GM19193 (cell line): ENCODE measurements around the gene CCDC197.

Experiments used
- POLR2A ChIP-seq: IDR thresholded peaks from 4 replicates; pipeline ENCODE4 v1.6.1; 2011; ENCODE audit not compliant: insufficient read depth, insufficient read length; ENCODE audit errors: extremely low read depth

CCDC197 gene

GRCh38 chr14:93997082-93997481 is at the start of gene CCDC197:
Gene CCDC197 (plus strand): TSS chr14:93997301. CDS start chr14:93998132, 831 bp downstream.
- TF ChIP-seq POLR2A: no peak

DNA sequence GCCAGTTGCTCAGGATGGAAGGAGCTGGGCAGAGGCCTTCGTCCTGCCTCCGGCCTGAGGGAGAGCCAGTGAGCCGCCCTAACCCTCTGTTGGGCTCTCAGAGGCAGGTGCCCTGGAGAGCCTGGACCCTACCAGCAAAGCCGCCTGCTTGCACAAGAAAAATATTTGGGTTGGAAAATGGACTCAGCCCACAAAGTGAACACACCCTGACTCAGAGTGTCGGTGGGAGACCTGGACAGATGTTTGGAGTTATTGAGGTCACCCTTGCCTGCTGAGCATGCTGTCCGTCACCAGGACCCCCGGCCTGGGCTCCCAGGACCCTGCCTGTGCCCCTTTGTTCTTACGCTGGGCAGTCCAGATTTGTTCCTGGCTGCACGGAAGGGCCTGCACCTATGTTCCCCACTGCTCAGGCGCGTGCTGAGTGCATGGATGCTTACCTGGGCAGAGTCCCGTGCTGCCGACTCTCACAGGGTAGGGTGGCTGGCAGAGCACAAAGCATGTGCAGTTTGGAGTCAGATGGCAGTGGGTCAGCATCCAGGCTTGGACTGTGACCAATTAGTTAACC is 47.5 kb upstream of the CCDC197 start:
- TF ChIP-seq POLR2A: no peak

- no peak for TF ChIP-seq POLR2A
Observed at GRCh38 chr14:93950948-93951634, 46.0 kb upstream of the CCDC197 start.

DNA sequence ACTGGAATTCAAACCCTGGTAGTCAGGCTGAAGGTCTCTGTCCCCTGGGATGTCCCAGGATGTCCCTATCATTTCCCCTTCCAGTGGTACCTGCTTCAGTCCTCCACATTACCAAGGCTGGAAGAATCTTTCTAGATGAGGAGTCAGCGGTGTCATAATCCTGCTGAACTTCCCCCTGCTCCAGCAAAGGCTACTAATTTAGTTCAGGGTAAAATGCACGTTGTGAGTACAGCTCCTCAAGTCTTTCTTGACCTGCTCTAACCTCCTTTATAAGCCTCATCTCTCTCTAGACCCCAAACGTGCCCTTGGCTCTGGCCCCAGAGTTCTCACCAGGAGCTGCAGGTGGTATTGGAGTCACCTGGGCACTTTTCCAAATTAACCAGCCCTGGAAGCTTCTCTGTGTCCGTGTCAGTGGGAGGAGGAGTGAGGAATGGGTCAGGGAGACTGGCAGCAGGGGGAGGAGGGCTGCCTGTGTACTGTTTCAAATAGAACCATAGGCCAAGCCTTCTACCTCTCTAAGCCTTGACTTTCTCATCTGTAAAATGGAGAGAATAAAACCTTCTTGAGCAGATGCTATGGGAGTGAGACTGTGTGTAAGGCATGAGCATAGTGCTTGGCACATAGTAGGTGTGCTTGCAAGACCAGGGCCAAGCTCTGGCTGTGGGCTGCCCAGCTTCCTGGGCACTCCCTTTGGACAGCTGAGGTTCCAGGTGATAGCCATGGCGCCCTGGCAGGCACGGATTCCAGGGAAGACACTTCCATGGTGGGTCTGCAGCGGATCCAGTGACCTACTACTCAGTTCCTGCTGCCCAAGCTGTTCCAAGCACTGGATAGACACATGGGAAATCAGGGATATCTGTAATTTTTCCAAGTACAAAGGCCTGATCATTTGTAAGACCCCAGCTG is 45.2 kb upstream of the CCDC197 start:
- no peak for TF ChIP-seq POLR2A

DNA sequence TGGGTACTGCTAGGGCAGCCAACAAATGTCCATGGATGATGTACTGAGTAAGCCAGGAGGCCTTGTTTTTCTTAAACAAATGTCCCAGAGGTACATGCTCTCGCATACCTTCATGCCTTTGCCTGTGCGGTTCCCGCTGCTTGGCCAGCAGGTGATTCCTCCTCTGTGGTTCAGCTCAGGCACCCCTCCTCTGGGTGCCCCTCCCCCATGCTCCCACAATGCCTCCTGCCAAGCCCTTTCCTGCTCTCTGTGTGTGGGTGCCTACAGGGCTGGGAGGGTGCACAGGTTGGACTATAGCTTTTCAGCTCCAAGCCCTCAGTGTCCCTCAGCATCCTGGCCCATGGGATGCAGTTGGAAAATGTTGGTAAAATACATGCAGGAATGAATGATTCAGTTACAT is 44.3 kb upstream of the CCDC197 start:
- no peak for TF ChIP-seq POLR2A

GRCh38 chr14:93953263-93953662 is 43.8 kb upstream of the CCDC197 start:
- no peak for TF ChIP-seq POLR2A

GRCh38 chr14:93953739-93954515 is 43.2 kb upstream of the CCDC197 start:
- TF ChIP-seq POLR2A: peak; percentile 20

DNA sequence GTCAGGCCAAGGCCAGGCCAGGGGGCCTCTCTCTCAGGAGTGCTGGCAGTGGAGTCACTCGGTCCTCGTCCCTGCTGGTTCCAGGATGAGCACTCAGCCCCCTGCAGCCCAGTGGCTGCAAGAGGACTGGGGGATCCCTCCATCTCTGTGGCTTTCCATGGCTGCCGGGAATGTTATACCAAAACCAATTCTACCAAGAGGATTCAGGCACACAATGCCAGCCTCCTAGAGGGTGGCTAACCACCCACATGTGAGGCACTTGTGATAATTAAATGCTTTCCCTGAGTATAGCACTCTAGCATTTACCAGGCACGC is 42.6 kb upstream of the CCDC197 start:
- no peak for TF ChIP-seq POLR2A

DNA sequence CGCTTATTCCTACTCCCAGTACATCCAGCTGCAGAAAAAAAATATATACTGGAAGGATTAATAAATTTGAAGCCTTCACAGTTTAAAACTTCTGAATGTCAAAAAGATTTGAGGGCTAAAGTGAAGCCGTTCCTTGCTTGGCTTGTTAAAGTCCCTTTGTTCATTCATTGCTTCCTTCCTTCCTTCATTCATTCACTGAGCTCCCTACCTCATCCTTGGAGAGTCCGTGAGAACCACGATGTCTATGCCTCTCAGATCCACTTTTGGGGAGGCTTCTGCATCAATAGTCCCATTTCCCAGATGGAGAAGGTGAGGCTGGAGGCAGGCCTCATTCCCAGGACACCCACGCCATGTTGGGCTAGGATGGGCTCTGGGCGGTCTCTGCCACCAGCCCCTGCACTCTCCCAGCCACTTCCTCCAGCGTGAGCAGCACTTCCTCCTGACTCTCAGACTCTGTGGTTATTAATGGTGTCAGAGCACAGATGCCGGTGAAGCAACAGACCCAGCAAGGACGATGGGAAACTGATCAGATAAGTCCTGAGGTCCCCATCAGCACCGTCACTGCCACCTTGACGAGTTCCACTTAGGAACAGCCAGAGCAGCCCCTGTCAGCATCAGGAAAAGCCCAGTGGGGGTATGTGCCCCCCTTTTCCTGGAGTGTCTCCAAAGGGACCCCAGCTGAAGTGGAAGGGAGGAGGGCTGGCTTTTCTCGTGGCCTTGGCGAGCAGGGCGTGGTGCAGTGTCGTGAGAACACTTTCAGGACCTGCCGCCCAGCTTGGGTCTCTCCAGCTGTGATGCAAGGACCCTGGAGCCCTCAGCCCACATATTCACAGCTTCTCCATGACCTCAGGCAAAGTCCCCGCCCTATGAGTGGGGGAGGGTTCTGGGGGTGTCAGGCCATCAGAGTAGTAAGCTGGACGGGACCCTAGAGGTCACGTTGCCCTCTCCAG is 41.9 kb upstream of the CCDC197 start:
- peak; percentile 70 for TF ChIP-seq POLR2A

GRCh38 chr14:93955850-93956481 is 41.1 kb upstream of the CCDC197 start:
- no peak for TF ChIP-seq POLR2A

DNA sequence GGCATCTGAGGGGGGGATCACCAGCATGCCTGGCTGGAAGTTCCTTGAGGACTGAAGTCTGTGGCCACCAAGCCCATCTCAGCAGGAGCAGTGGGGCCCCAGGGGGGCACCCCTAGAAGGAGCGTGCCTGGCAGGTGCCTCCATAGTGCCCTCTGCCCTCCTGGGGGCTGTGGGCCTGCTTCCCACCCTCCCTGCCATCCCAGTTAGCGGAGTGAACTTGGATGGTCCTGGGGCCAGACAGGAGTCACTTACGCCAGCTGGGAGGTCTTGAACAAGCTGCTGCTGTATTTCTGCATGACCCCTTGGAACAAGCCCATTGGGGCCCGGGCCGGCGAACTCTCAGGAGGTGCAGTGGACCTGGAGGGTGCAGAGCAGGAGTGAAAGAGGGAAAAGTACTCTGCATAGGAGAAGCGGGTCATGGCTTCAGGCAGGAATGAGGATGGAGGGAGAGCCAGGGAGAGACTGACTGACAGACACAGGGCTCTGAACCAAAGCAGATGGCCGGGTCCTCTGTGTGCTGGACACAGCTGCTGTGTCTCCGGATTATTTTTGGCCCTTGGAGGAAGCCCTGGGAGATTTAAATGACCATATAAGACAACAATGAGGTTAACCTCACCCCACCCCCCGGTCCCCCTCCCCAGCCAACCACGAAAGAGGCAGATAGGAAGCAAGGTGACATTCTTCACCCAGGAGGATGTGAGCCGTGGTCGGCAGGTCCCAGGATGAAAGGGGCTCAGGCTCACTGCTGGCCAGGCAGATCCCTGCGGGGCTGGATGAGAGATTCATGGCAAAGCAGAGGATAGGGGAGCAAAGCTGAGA is 40.4 kb upstream of the CCDC197 start:
- TF ChIP-seq POLR2A: peak; percentile 8

GRCh38 chr14:93957333-93957710 is 39.8 kb upstream of the CCDC197 start:
- TF ChIP-seq POLR2A: no peak
